Measurements from ENCODE around the gene ZNF385B.
A peak's percentile ranks its signal among the peaks of the same experiment; 100 is the strongest.

The ZNF385B gene

DNA sequence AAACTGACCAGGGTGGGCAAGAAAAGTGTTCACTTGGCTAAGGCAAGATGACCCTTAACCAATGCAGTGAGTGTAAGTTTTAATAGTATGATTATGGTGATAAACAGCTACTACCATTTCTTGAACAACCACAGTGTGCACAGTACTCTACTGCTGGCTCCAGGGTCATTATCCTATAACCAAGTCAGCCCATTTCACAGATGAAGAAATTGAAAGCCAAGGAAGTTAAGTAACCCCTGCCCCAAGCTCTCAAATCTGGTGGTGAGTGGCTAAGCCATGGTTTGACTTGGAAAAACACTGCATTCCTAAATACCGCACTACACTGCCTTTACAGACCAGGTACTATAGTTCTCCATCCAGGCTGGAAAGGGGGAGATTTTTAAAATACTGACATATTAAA lies 5.7 kb downstream of the ZNF385B start:
- no peak for DNase-seq

DNA sequence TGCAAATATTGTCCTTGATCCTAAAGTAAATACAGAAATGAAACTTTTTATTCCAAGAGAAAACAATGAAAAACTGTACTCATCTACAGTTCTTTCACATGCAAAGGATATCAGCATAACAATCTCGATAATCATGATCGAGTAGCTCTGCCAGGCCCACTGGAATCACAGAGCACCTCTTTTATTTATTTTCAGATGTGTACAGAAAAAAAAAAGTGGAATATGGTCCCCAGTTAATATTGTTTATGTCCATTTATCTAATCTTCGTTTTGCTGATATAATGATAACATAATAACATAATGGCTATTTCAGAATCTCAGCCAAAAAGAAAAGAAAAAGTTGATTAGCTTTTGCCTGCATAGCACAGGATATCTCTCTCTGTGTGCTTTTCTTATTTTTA lies 6.5 kb downstream of the ZNF385B start:
- no peak for DNase-seq

DNA sequence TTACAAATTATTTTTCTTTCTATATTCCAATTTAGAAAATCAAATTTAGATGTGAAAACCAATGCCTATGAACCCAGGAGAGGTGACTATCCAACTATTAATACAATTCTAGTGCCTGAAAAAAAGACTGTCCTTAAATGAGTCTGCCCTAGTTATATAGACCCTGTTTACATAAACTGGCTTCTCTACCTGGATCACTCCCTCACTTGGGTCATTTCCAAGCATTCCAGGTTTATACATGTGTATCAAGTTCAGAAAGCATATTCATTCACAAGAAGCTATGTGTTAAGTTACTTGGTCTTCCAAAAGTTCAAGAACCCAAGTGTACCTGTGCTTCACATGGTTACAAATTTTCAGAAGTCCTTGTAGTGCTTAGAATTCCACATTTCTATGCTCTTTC lies 8.3 kb downstream of the ZNF385B start:
- no peak for DNase-seq

DNA sequence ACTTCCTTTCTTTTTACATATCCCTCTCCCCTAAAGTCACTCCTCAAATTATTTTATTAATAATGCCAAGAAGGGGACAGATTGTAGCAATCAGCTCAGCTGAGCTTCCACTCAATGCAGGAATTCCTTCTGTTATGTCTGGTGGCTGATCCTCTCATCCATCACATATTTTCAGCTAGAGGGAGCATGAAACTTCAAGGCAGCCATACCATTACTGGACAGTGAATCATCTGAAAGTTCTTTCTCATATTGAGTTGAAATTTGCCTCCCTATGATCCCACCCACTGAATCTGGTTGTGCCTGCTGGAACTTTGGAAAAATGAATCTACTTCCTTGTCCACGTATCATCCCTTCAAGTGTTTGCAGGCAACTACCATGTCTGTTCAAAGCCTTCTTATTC lies 11.2 kb downstream of the ZNF385B start:
- no peak for DNase-seq

- no peak for DNase-seq
Measured at GRCh38 chr2:179849719-179850118, 11.7 kb downstream of the ZNF385B start.

- DNase-seq = no peak
Measured at GRCh38 chr2:179843541-179843940, 17.9 kb downstream of the ZNF385B start.

DNA sequence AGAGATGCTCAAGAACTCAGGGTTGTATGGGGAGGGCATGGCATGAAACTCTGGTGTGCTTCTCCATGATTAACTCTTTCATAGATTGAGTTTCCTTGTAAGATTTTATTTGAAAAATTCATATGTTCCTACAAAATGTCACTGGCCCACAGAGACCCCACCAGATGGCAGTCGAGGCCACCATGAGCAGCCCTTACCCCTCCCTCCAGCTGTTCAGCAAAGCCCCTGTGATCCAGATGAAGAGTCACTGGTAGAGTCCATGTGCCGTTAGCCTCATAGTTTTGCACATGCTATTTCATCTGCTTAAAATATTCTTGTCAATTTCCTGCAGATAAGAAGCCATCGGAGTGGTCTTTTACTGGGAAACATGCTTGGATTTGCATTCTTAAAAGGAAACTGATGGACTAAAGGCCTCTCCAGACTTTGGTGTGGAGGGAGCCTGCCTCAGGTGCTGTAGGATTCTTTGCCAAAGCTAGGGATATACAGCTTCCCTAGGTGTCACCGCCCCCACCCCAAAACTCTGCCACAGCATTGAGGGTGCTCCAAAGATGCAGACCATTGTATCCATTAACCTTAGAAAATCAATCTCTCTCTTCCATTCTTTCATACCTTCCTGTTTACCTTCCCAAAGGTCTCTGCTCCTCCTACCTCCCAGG lies 18.8 kb downstream of the ZNF385B start:
- DNase-seq = peak; percentile 37 to 39

DNA sequence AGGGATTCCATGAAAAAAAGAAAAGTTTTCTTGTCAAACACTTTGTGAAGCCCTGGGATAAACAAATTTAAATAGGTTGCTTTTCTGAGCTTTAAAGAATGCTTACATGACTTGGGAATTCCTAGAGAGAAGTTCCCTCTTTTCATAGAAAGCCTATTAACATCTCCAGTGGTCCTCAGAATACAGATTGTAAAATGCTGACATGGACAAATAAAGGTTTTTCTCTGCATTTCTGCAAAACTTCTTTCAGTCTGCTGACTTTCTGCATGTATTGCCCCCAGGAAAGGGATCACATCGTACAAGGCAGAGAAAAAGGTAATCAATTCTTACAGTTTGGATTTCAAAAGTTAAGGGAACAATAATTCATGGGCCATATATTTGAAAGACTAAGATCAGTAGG lies 20.6 kb downstream of the ZNF385B start:
- DNase-seq = no peak

DNA sequence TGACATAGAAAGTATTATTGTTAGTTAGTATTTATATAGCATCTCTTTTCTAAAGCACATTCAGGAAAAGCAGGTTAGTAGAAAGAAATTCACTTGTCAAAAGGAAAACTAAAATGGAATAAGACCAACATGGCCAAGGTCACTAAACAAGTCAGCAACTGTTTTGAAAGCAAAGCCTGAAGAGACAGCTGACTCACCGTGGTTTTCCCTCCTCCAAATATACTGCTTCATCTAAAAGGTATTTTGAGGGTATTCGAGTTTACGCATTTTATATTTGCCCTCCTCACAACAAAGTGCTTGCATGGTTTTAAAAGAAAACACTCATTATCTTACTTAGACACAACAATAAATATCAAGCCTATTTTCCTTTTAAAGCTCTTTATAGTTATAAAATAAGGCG lies 24.0 kb downstream of the ZNF385B start:
- no peak for DNase-seq

DNA sequence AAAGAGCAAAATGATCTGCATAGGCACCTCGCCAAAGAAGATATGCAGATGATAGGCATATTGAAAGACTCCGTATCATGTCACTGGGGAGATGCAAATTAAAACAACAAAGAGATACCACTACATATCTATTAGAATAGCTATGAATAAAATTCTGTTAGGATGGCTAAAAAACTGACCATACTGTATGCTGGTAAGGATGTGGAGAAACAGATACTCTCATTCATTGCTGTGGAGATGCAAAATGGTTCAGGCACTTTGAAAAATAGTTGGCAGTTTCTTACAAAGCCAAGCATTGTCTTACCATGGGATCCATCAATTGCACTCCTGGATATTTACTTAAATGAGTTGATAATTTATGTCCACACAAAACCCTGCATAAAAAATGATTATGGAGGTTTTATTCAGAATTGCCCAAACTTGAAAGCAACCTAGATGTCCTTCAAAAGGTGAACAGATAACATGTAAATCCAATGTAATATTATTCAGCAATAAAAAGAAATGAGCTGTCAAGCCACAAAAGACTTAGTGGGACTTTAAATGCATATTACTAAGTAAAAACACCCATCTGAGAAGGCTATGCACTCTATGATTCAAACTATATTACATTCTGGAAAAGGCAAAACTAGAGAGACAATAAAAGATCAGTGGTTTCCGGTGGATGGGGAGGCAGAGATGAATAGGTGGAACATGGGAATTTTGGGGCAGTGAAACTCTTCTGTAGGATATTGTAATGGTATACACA lies 31.2 kb downstream of the ZNF385B start:
- DNase-seq = no peak

GRCh38 chr2:179826297-179826696 lies 35.1 kb downstream of the ZNF385B start:
- DNase-seq = no peak

DNA sequence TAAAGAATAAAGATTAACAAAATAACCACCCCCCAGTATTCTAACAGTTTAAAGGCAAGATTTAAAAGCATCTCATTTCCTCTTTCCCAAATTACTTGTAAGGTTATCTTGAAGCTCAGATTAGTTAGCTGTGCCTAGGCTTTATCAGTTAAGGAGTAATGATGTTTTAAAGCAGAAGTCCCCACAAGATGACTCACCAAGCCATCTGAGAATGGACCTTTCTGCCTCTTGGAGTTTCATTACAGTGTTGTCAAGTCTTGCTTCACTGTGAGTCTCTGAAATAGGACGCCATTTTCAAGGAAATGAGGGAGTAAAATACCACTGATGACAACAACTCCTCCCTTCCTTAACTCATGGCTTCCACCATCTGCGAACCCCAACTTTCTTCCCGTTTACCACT lies 35.9 kb downstream of the ZNF385B start:
- peak; percentile 10 to 12 for DNase-seq

DNA sequence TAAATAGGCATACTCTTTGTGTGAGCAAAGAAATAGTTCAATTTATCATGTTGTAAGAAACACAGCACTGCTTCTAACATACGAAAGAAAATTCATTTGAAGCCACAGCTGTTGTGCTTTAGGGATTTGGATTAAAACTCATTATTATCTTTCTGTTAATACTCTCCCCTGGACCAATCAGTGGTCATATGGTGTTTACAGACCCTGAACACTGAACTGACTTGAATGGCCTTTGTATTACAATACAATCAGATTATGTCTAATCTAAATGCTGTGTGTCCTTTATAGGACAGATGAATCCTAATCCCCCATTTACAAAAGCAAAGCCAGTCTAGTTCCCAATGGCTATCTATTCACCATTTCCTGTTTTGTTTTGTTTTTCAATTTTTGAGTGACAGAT lies 36.5 kb downstream of the ZNF385B start:
- no peak for DNase-seq

DNA sequence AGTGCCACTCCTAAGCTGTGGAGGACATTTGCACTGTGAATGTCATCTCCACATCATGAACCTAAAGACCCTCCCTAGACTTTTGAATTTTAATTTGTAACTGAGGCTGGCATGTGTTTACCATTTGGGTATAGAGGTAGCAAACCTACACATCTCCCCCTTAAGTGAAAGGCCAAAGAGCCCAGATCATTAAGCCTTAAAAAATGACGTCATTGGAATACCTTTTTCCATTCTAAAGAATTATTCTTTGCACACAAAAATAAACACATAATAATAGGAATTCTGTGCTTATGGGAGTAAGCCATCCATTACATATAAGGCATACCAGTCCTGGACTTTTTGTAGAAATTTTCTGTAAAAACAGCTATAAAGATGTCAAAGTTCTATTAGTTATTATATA lies 38.9 kb downstream of the ZNF385B start:
- no peak for DNase-seq

- no peak for DNase-seq
Measured at GRCh38 chr2:179818546-179818945, 42.9 kb downstream of the ZNF385B start.

GRCh38 chr2:179817181-179817841 lies 44.1 kb downstream of the ZNF385B start:
- no peak for DNase-seq

DNA sequence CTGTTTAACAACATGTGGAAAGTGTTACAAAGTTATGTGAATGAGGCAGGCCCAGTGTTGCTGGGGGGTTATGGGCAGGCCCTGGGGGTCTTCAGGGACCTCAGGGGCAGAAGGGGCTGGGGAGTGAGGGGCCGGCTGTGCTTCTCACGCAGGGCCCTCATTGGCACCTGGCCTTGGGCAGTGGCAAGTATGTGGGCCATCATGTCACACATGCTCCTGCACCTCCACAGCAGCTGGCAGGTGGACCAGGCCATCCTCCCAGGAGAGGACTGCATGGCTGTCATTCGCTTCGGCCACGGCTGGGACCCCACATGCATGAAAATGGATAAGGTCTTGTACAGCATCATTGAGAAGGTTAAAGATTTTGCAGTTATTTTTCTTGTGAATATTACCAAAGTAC lies 47.4 kb downstream of the ZNF385B start:
- DNase-seq = no peak

GRCh38 chr2:179812501-179812900 lies 48.9 kb downstream of the ZNF385B start:
- DNase-seq = no peak

DNA sequence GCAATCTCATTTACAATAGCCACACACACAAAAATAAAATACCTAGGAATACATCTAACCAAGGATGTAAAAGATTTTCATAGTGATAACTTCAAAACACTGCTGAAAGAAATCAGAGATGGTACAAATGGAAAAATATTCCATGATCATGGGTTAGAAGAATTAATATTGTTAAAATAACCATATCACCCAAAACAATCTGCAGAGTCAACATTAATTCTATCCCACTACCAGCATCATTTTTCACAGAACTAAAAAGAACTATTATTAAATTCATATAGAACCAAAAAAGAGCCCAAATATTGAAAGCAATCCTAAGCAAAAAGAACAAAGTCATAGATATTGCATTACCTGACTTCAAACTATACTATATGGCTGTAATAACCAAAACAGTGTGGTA lies 50.4 kb downstream of the ZNF385B start:
- DNase-seq = no peak

DNA sequence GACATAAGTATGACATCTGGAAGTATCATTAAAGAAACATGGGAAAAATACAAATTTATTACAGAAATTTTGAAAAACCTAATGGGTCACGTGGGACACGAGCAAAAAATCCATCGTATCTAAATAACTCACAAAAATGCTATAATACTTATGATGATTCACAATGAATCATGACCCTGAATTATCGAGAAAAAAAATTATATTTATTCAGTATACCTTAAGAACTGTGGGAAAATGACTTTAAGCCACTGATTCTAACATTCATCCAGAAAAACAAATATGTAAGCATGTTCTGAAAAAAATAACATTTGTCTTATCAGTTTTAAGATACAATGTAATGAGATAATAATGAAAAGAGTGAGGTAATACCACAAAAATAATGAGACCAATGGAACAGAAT lies 51.8 kb downstream of the ZNF385B start:
- DNase-seq = no peak

DNA sequence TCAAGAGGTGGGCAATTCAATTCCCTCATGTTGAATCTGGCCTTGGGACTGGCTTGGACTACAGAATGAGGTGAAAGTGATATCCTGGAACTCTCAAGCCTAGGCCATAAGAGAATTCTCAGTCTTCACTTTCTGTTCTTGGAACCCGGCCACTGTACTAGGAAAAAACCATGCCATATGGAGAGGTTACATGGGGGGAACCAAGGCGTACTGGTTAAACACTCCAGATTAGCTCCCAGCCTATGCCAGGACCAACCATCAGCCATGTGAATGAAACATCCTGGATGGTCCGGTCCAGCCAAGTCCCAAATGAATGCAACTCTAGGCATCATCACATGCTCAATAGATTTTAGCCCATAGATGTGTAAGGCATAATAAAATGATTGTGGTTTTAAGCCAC lies 56.4 kb downstream of the ZNF385B start:
- no peak for DNase-seq

DNA sequence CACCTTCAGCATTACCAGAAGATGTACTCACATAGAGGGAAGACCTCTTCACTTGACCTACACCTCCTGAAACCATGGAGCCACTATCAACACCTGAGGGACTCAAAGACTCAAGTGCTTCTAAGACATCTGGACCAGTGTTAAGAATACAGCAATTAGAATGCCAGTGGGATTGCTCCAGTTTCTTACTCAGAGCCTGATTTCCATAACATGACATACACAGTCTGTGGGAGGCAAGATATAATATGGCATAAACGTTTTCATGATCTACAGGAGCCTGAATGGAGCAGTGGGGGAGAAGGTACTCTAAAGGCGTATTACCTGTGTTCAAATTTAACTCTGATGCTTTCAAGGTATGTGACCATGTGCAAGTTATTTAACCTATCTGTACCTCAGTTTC lies 57.2 kb downstream of the ZNF385B start:
- DNase-seq = no peak

GRCh38 chr2:179802051-179802882 lies 59.1 kb downstream of the ZNF385B start:
- DNase-seq = no peak

All from Kasumi-1 (cell line).